Osteoblast (primary cell): ENCODE results near the gene MFSD11. TPM values are rescaled to one million over a fixed set of nuclear protein-coding genes. Genes with fewer than 3 reads are reported as not detected.

Experiments
- DNase-seq: peaks from one replicate; pipeline ENCODE4 v3.0.0; 2011; ENCODE audit warnings: low spot score, mixed read lengths; ENCODE audit not compliant: insufficient read length; ENCODE audit errors: missing footprints
- H2AFZ ChIP-seq: 2 replicates; pipeline ENCODE4 v1.6.0; 2011; ENCODE audit warnings: mild to moderate bottlenecking, low read length
- H3K27ac ChIP-seq: 2 replicates; pipeline ENCODE4 v1.5.1; 2011; ENCODE audit warnings: mild to moderate bottlenecking, low read depth, low read length, moderate library complexity
- H3K27me3 ChIP-seq: 2 replicates; pipeline ENCODE4 v1.6.0; 2012; ENCODE audit warnings: mild to moderate bottlenecking, control low read depth, inconsistent platforms, low read length, moderate library complexity; ENCODE audit not compliant: insufficient read depth
- H3K36me3 ChIP-seq: 2 replicates; pipeline ENCODE4 v1.5.1; 2011; ENCODE audit warnings: mild to moderate bottlenecking, low read length, control low read depth, moderate library complexity; ENCODE audit not compliant: insufficient read depth
- H3K4me1 ChIP-seq: 2 replicates; pipeline ENCODE4 v1.5.1; 2011; ENCODE audit warnings: mild to moderate bottlenecking, low read length, control low read depth, moderate library complexity; ENCODE audit not compliant: insufficient read depth
- H3K4me2 ChIP-seq: 2 replicates; pipeline ENCODE4 v1.6.0; 2011; ENCODE audit warnings: mild to moderate bottlenecking, low read length; ENCODE audit not compliant: insufficient read depth
- H3K4me3 ChIP-seq: fragments of 200-600 bp; sonication (generic); 3 replicates; pipeline ENCODE4 v1.5.1; 2012; ENCODE audit warnings: mild to moderate bottlenecking, low read length, inconsistent platforms; ENCODE audit not compliant: insufficient read depth
- H3K79me2 ChIP-seq: 2 replicates; pipeline ENCODE4 v1.6.0; 2012; ENCODE audit warnings: mild to moderate bottlenecking, low read length, control low read depth, inconsistent platforms; ENCODE audit not compliant: insufficient read depth
- H3K9me3 ChIP-seq: 2 replicates; pipeline ENCODE4 v1.5.1; 2011; ENCODE audit warnings: low read depth, low read length, control low read depth
- H4K20me1 ChIP-seq: 2 replicates; pipeline ENCODE4 v1.6.0; 2012; ENCODE audit warnings: mild to moderate bottlenecking, low read length, control low read depth; ENCODE audit not compliant: insufficient read depth
- total RNA-seq: library from RNA; depleted of rRNA; stranded (reverse); fragments of >200 nt; gene quantifications from 2 replicates; pipeline ENCODE4 v1.2.3, GENCODE V29; 2012
- TF ChIP-seq, protein P1 (sequence below): IDR thresholded peaks from 2 replicates; pipeline ENCODE4 v1.5.1; 2011; ENCODE audit warnings: mild to moderate bottlenecking, low read depth, low read length, moderate library complexity; ENCODE audit errors: extremely low read depth

MFSD11 gene
- total RNA-seq: 42.0 and 45.4 TPM in 2 replicates

DNA sequence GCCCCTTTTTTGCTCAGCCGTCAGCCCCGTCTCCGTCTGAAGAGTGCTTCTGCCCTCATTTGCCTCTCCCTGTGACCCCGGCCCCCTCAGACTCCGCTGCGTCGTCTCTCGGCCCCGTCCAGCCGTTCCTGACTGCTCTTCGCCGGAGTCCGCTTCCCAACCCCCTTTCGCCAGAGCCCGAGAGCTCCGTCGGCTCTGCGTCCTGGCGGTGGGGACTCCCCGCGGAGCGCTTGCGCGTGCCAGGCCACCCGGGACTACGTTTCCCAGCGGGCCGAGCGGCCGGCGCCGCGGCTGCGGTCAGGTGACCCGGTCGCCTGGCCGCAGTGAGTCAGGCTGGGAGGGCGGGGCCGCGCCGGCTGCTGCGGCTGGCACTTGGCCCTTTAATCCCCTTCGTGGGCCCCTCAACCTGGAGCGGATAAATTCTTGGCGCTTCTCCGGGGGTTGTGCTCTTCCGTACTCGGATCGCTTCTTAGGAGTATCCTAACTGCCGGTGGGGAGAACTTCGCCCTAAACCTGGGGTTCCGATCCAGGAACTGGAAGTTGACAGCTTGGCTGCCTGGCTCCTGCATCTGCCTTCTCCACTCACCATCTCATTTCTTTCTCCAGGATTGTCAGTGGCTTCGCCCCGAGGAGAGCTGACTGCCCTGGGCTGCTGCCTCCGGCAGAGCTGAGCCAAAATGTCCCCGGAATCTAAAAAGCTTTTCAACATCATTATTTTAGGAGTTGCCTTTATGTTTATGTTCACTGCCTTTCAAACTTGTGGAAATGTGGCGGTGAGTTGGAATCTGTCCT, at the start of gene MFSD11:
Gene MFSD11, plus strand, starts transcription at position 444 of the 792 bp plus-strand sequence. Its CDS starts 234 bp downstream, at position 678.
- H3K4me3 ChIP-seq: peak within 1 kb of the TSS; percentile 98
- peaks cover 40% of the 10 kb centered on the region for H3K36me3 ChIP-seq
- TF ChIP-seq, protein P1, sequence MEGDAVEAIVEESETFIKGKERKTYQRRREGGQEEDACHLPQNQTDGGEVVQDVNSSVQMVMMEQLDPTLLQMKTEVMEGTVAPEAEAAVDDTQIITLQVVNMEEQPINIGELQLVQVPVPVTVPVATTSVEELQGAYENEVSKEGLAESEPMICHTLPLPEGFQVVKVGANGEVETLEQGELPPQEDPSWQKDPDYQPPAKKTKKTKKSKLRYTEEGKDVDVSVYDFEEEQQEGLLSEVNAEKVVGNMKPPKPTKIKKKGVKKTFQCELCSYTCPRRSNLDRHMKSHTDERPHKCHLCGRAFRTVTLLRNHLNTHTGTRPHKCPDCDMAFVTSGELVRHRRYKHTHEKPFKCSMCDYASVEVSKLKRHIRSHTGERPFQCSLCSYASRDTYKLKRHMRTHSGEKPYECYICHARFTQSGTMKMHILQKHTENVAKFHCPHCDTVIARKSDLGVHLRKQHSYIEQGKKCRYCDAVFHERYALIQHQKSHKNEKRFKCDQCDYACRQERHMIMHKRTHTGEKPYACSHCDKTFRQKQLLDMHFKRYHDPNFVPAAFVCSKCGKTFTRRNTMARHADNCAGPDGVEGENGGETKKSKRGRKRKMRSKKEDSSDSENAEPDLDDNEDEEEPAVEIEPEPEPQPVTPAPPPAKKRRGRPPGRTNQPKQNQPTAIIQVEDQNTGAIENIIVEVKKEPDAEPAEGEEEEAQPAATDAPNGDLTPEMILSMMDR: no peak
- peaks cover 39% of the 10 kb centered on the region for H3K4me1 ChIP-seq
- peaks cover 66% of the 10 kb centered on the region for H3K79me2 ChIP-seq
- H2AFZ ChIP-seq: peak within 1 kb of the TSS; percentile 98
- peak within 1 kb of the TSS; percentile 94 for H3K4me2 ChIP-seq
- H4K20me1 ChIP-seq: peaks cover 32% of the 10 kb centered on the region
- peak within 1 kb of the TSS; percentile 96 for H3K27ac ChIP-seq
- H3K9me3 ChIP-seq: no peaks in the 10 kb centered on the region
- peak; percentile 96 for DNase-seq
- H3K27me3 ChIP-seq: no peaks in the 10 kb centered on the region

DNA sequence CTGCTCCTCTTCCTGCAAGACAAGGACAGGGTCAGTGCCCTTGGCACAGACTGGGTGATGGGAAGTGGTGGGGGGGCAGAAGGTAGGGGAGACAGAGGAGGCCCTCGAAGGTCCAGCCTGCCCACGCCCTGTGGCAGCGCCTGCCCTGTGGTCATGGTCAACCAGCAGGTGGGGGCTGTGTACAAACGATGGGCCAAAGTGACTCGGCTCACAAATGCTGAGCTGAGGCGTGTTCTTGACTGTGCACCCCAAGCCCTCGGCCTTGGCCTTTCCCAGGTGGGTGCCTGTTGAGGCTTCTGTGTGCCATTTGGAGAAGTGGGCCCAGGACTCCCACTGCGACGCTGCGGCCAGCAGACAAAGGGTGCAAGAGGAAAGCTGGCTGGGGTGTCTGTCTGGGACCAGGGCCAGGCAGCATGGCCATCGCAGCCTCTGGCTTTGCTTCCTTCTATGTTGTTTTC, 49.7 kb upstream of the MFSD11 start:
- Histone ChIP-seq H3K4me2 (peak overlapping the region; percentile 60), H3K79me2 (peaks cover 76% of the 10 kb centered on the region), H4K20me1 (peaks cover 66% of the 10 kb centered on the region), H3K9me3 (no peaks in the 10 kb centered on the region), H3K4me3 (peak overlapping the region; percentile 20), H3K4me1 (peaks cover 20% of the 10 kb centered on the region), H3K36me3 (peaks cover 57% of the 10 kb centered on the region), H2AFZ (no peak overlapping the region), H3K27me3 (no peaks in the 10 kb centered on the region), H3K27ac (peak overlapping the region; percentile 92)
- TF ChIP-seq, protein P1: no peak
- peak; percentile 89 for DNase-seq

DNA sequence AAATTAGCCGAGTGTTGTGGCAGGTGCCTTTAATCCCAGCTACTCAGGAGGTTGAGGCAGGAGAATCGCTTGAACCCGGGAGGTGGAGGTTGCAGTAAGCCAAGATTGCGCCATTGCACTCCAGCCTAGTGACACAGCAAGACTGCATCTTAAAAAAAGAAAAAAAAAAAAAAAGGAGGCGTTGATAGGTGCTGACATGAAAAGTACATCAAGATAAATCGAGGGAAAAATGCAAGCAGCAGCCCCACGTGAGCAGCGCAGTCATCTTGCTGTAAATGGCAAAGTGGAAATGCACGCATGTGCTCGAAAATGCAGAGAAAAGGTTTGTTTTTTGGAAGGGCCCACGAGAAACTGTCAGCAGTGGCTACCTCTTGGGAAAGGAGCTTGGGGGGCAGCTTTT, 48.1 kb upstream of the MFSD11 start:
- Histone ChIP-seq H2AFZ (no peak overlapping the region), H4K20me1 (peaks cover 68% of the 10 kb centered on the region), H3K4me1 (peaks cover 32% of the 10 kb centered on the region), H3K4me3 (no peak overlapping the region), H3K27me3 (no peaks in the 10 kb centered on the region), H3K4me2 (no peak overlapping the region), H3K36me3 (peaks cover 44% of the 10 kb centered on the region), H3K27ac (peak overlapping the region; percentile 92), H3K79me2 (peaks cover 92% of the 10 kb centered on the region), H3K9me3 (no peaks in the 10 kb centered on the region)
- TF ChIP-seq, protein P1: no peak
- no peak for DNase-seq

DNA sequence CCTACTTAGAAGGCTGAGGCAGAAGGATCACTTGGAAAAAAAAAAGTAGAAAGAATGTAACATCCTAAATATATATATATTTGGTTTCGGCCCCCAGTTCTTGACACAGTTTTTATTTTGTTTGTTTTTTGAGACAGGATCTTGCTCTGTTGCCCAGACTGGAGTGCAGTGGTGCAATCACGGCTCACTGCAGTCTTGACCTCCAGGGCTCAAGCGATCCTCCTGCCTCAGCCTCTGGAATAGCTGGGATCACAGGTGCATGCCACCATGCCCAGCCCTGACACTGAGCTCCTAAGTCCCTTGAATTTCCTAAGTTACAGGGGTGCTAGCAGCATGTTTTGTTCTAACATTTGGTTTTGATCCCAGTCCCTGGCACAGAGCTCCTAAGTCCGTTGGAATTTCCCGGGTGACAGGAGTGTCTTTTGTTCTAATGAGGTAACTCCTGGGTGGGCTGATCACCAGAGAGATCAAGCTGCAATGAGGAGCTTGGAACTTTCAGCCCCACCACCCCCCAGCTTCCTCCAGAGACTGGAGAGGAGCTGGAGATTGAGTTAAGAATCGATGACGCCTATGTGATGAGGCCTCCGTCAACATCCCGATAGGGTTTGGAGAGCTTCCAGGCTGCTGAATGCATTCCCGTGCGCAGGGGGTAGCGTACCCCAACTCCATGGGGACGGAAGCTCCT, 47.2 kb upstream of the MFSD11 start:
- Histone ChIP-seq H3K79me2 (peaks cover 95% of the 10 kb centered on the region), H4K20me1 (peaks cover 68% of the 10 kb centered on the region)

More for the DNA sequence above, 47.2 kb upstream of the MFSD11 start:
- Histone ChIP-seq H3K4me3 (no peak overlapping the region), H3K36me3 (peaks cover 42% of the 10 kb centered on the region), H3K4me1 (peaks cover 36% of the 10 kb centered on the region), H3K4me2 (no peak overlapping the region), H3K27ac (no peak overlapping the region), H2AFZ (no peak overlapping the region), H3K9me3 (no peaks in the 10 kb centered on the region), H3K27me3 (no peaks in the 10 kb centered on the region)
- no peak for DNase-seq
- TF ChIP-seq, protein P1: no peak
